Stimulated activated naive CD4-positive, alpha-beta T cell treated with Interleukin-2 at 50 U/mL for 16 hours (primary cell): Measurements from ENCODE around the gene KRTAP10-6.
"Not testable (repeated sequence)": the region's sequence is repeated elsewhere in the genome, so short reads cannot be mapped to it uniquely, and the experiment has no call there.

ENCODE experiments used
- DNase-seq: peaks from one replicate; lab custom pipeline; 2025; lab: John Stamatoyannopoulos, UW

KRTAP10-6 gene

DNA sequence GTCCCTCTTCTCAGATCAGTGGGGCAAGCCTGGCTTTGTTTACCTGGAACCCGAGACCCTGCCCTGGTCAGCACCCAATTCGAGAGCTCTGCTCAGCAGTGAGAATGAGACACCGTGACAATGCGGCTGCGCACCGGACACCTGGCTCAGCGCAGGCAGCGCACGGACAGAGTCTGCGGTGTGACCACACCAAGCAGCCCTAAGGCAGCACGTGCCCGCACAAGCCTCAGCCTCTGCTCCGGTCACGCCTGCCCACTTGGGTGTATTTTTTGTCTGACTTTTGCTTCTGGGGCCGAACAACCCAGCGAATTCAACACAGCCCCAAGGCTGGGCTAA is 24.3 kb upstream of the KRTAP10-6 start:
- DNase-seq: no peak

DNA sequence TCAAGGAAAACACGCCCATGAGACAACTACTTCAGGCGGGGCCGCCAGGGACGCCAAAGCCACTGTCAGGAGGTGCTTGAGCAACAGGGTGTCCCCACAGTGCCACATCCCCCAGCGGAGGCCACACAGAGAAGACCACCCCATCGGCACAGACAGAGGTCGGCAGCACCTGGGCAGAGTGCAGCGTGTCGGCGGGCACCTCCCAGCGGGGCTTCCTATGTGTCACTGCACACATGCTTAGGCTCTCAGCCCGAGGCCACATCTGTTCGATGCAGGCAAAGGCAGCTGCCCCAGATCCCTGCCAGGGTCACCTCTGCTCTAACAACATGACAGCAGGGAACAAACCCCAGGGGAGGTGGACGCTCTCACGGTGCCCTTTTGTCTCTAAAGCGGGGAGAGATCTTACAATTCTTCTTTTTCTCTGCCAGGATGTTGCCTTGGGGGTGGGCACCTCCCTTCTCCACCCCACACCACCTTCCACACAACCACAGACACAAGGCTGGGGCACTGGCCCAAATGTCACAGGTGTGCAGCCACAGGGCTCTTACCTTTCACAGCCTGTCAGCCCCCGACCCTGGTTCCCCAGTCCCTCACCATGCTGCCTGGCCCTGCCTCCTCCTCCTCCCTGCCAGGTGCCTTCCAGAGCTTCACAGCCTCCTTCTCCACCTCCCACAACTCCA is 23.7 kb upstream of the KRTAP10-6 start:
- DNase-seq: no peak

DNA sequence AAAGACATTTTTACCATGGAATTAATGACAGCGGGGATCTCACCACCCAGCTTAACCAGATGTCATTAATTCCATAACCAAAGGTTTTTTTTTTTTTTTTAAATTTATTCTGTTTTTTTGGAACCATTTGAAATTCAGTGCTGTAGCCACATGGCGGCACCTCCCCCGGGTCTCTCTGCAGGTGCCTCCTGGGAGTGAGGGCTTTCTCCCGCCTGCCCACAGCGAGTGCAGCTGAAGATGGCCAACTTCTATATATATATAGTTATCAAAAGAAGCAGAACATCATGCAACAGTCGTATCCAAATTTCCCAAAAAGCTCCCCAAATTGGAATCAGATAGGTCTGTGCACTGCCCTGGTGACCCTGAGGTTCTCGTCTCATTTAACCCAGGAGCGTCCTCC is 23.2 kb upstream of the KRTAP10-6 start:
- no peak for DNase-seq

DNA sequence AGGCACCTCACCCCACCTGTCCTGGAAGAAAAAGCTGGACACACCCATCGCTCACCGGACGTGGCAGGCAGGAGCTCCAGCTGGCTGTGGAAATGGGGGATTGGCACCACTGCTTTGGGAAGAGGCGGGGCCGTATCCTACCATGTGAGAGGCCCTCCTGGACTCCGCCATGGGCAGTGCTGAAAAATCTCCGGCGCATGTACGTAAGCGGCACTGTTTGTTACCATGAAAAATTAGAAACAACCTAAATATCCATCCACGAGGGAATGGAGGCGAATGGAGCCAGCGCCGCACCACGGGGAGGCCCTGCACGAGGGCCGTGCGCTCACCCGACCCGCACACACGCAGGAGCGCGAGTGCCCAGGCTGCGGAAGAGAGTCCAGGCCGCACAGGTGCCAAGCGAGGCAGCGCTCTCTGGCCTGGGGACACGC is 22.7 kb upstream of the KRTAP10-6 start:
- DNase-seq: no peak

DNA sequence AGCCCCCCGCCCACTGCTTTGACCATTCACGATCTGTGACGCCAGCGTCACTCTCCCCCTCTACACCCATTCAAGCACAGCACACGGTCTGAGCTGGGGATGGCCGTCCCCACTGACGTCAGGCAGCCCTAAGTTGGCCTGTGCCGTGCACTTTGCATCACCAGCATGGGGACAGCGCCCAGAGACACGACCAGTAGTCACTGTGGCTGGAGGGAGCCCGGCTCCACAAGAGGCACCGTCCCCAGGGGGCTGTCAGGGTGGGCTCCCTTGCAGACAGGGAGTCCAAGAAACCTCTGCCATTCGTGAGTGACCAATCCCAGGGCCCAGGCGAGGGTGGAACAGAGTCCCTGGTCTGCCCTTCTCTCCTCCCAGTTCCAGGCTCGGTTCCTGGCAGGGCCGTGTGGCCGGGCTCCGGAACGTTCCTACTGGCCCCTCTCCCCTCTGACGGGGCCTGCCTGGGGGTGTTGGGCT is 21.9 kb upstream of the KRTAP10-6 start:
- DNase-seq: no peak

DNA sequence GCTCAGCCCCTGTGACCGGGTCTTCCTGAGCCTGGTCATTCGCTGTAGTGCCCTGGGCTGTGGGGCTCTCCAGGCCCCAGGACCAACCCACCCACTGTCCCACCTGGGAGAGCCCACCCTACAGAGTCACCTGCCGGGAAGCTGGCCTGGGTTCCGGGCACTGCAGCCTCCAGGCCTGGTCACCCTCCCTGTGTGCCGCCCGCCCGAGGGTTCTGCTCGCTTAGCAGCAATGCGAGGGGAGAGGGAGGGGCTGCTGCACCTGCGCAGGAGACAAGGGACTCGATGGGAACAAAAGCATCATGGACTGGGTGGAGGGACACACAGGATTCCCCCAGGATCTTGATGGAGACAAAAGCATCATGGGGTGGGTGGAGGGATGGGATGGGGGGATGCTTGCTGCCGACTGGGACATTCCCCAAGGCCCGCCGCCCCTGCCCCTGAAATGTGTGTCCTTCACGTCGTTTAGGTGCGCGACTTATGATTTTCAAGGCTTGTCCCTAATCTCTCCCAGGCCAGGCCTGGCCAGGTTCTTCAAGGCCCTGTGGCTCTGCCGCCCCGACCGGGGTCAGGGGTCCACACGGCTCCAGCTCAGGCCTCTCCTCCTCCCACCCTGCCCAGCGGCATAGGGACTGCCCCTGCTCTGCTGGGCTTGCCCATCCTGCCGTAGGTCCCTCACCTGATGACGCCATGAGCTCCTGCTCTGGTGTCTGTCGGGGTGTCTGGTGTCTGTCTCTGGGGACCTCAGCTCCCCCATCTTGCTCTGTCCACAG is 21.3 kb upstream of the KRTAP10-6 start:
- DNase-seq: no peak

DNA sequence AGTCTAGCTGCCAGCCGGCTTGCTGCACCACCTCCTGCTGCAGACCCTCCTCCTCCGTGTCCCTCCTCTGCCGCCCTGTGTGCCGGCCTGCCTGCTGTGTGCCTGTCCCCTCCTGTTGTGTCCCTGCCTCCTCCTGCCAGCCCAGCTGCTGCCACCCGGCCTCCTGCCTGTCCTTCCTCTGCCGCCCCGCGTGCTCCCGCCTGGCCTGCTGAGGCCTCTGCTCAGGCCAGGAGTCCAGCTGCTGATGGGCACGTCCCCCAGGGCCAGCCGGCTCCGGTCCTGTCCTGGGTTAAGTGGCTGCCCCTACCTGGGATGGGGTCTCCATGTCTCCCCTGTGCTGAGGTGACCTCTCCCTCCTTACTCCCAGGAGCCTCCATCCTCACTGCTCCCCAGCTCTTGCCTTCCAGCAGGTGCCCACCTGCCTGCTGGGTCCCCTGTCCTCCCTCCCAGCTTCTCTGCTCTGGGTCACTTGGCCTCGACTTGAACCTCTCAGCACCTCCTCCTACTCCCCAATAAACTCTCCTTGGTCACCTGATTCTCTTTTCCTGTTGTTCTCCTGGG is 20.4 kb upstream of the KRTAP10-6 start:
- no peak for DNase-seq

DNA sequence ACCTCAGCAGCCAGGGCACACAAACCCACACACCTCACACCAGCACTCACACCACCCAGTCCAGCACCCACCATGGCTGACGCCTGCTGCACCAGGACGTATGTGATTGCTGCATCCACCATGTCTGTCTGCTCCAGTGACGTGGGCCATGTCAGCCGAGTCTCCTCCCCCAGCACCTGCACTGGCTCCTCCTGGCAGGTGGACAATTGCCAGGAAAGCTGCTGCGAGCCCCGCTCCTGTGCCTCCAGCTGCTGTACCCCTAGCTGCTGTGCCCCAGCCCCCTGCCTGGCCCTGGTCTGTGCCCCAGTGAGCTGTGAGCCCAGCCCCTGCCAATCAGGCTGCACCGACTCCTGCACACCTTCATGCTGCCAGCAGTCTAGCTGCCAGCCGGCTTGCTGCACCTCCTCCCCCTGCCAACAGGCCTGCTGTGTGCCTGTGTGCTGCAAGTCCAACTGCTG is 19.8 kb upstream of the KRTAP10-6 start, which contains the start of gene KRTAP10-8:
KRTAP10-8 (plus strand) TSS at position 51 of the 458 bp plus-strand sequence; CDS start at position 73, 22 bp downstream.
- no peak for DNase-seq

DNA sequence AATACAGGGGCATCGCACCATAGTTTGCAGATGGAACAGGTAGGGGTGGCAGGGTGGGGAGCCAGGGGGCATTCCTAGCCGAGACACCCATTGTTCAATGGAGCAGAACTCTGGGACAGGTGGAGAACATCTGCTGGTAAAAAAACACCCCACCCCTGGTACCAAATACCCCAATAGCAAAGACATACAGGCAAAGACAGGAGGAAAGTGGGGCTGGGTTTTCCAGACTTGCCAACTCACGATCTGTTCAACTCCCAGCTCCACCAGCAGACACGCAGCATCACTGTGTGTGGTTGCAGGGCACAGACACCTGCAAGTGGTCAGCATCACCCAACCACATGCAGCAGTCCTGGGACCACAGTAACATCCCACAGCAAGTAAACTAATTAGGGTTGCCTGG is 19.2 kb upstream of the KRTAP10-6 start:
- no peak for DNase-seq

DNA sequence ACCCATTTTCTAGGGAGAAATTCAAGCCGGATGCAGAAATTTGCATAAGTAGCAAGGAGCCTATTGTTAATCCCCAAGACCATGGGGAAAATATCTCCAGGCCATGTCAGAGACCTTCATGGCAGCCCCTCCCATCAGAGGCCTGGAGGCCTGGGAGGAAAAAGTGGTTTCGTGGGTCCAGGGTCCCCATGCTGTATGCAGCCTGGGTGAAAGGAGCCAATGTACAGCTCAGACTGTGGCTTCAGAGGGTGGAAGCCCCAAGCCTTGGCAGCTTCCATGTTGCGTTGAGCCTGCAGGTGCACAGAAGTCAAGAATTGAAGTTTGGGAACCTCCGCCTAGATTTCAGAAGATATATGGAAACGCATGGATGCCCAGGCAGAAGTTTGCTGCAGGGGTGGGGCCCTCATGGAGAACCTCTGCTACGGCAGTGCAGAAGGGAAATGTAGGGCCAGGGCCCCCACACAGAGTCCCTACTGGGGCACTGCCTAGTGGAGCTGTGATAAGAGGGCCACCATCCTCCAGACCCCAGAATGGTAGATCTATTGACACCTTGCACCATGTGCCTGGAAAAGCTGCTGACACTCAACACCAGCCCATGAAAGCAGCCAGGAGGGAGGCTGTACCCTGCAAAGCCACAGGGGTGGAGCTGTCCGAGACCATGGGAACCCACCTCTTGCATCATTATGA is 18.0 kb upstream of the KRTAP10-6 start:
- not testable (repeated sequence) for DNase-seq

DNA sequence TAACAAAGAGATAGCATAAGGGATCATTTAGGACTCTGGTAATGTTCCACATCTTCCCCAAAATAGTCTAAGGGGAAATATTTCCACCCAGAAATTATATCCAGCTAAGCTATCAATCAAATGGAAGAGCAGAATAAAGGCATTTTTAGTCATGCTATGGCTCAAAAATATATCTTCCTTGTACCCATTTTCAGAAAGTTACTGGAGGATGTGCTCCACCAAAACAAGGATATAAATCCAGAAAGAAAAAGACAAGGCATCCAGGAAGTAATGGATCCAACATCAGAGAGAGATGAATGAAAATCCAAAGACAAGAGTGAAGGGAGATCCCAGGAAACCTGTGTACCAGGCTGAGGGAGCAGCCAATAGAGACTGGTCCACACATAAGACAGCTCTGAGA is 16.9 kb upstream of the KRTAP10-6 start:
- no peak for DNase-seq

DNA sequence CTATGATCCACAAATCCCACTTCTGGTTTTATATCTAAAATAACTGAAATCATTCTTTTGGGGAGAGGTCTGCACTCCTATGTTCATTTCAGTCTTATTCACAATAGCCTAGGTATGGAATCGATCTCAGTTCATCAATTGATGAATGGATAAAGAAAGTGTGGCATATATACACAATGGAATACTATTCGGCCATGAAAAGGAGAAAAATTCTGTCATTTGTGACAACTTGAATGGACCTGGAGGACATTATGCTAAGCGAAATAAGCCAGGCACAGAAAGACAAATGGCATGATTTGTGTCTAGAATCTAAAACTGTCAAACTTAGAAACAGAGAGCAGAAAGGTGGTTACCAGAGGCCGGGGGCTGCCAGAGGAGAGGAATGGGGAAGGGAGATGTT is 14.2 kb upstream of the KRTAP10-6 start:
- DNase-seq: no peak

DNA sequence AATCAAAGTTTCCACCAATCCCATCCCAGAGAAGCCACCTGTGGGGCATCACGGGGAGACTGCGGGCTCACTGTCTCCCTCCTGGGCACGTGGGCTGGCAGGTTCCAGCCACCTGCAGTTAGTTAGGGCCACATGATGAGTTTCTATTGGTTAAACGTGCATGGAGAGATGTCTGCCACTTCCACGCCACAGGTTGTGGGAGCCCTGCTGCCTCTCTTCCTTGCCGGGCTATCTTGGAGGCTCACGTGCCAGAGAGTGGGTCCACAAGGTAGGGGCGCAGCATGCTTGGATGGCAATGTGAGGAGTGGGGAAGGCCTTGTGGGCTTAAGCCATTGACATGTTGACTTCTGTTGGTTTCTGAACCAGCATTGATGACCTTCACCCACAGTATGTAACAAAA is 11.6 kb upstream of the KRTAP10-6 start:
- no peak for DNase-seq

DNA sequence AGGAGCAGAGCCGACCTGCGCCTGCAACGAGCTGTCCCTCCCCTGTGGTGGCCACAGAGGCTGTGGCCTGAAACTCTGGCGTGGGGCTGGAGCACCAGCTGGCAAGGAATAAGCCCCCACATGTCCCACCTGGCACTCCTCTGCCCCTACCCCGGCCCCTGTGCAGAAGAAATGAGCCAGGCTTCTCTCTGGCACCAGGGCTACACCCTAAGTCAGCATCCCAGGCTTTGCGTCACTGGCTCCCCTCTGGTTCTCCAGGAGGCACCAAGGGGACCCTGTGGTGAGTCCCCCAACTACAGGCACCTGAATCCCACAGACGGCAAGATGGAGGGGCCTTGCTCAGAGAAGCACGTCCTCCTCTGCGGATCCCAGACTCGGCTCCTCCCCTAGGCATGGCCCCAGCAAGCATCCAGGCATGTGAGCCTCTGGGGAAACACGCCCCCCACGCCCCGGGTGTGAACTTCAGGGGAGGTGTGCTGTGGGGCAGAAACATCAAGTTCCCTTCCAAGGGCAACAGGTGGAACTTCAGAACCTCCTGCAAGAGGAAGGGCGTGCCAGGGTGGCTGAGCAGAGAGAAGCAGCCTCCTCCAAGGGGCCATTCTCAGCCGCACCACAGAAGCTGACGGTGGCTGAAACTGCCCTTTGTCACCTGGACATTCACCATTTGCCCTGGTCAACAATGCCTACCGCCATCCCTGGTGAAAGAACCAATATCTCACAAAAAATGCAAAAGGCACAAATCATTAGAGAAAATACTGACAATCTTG is 11.0 kb upstream of the KRTAP10-6 start:
- DNase-seq: no peak

DNA sequence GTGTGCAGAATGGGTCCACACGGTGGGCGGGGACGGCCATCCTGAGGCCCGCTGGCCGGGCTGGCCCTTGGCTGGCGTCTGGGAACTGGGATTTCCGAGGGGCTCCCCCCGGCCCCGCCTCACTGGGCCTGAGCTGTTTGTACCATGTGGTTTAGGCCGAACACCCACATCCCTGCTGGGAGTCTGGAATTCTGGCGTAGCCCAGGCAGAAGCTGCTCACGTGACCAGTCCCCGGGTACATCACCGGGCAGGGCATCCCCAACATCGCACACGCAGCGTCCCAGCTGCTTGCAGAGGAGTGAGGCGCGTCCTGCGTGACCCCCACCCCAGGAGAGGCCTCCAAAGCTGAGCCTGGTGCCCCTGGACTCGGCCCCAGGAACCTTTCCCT is 10.2 kb upstream of the KRTAP10-6 start:
- no peak for DNase-seq

DNA sequence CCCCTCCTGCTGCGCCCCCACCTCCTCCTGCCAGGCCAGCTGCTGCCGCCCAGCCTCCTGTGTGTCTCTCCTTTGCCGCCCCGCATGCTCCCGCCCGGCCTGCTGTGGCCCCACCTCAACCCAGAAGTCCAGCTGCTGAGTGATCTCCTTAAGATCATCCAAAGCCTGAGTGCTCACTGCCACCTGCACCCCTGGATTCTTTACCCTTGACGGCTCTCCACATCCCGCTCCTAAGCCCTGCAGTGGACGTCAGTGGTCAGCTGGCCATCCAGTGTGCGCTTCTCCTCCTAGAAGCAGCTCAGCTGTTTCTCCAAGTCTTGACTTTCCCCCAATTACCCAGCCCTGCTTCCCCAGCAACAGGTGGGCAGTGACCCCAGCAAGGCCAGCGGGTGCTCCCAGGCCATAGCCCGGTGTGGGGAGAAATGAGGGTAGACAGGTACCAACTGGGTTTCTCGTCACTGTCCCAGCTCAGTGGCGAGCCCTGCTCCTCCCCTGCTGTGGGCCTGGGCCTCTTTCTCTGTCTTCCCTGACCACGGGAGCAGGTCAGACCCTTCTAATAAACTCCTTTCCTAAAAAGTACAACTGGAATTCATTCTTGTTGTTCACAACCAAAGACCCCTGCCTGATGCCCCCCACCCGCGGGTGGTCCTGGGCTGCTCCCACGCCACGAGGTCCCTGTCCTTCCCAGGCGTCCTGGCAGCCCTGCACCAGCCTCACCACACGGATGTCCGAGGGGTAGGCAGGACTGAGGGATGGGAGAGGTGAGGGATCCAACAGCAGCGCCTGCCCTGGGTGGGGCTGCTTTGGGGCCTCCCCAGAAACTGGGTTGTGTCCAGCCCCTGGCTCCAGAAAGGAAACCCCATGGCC is 9.5 kb upstream of the KRTAP10-6 start:
- DNase-seq: no peak

DNA sequence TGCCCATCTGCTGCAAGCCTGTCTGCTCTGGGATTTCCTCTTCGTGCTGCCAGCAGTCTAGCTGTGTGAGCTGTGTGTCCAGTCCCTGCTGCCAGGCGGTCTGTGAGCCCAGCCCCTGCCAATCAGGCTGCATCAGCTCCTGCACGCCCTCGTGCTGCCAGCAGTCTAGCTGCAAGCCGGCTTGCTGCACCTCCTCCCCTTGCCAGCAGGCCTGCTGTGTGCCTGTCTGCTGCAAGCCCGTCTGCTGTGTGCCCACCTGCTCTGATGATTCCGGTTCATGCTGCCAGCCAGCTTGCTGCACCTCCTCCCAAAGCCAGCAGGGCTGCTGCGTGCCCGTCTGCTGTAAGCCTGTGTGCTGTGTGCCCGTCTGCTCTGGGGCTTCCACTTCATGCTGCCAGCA is 8.8 kb upstream of the KRTAP10-6 start:
- DNase-seq: not testable (repeated sequence)

DNA sequence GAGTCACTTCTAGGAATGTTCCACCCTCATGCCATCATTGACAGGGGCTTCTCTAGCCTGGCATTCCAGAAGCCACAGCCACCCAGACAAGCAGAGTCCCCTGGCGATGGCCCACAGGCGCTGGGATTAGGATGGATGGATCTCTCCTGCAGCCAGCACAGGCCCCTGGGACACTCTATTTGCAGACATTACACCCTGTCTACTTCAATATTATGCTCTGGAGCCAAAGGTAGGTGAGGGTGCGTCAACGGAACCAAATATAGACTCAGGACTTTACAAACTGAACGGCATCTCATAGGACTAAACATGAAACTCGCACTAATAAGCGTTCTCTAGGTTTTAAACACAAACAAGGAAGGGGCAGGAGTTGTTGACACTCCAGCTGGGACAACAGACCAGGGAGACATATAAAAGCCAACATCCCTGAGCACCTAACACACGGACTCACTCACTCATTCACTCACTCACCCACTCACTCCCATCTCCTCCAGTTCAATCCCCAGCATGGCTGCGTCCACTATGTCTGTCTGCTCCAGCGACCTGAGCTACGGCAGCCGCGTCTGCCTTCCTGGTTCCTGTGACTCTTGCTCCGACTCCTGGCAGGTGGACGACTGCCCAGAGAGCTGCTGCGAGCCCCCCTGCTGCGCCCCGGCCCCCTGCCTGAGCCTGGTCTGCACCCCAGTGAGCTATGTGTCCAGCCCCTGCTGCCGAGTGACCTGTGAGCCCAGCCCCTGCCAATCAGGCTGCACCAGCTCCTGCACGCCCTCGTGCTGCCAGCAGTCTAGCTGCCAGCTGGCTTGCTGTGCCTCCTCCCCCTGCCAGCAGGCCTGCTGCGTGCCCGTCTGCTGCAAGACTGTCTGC is 8.0 kb upstream of the KRTAP10-6 start, which contains the start of gene KRTAP10-7:
KRTAP10-7 (plus strand) TSS at position 480 of the 861 bp plus-strand sequence; CDS start at position 505, 25 bp downstream.
- DNase-seq: not testable (repeated sequence)

DNA sequence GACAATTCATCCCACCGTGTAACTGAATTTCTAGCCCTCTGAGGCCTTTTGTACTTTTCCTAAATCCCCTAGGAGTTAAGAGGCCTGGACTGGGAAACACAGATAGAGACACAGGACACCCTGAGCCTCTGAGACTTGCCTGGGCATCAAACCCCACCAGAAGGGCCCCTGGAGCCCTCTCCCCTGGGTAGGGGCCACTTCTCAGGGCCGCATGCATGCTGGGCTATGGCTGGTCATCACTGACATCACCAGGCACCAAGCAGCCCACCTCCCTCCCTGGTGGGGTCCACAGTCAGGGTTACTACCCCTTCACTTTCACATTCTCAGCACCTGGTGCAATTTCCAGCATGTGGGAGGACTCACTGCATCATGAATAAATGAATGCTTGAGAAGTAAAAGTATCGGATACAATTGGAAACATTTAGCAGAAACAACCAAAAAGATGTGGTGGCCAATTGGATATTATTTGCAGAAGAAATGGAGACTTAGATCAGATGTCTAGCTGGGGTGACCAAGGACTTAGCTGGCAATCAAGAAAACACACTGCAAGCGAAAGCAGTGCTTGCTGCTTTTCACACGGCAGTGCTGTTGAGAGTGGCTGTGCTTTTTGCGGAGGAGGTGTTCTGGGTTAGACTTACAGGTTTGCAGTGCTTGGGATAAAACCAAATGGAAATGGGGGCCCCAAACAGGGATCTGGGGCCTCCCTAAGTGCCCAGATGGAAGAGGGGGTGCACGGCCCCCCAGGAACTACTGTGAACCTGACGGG is 7.1 kb upstream of the KRTAP10-6 start:
- no peak for DNase-seq
